ENCODE data around the gene BDKRB1.
"Not testable (repeated sequence)": the region's sequence is repeated elsewhere in the genome, so short reads cannot be mapped to it uniquely, and the experiment has no call there.

BDKRB1 gene

DNA sequence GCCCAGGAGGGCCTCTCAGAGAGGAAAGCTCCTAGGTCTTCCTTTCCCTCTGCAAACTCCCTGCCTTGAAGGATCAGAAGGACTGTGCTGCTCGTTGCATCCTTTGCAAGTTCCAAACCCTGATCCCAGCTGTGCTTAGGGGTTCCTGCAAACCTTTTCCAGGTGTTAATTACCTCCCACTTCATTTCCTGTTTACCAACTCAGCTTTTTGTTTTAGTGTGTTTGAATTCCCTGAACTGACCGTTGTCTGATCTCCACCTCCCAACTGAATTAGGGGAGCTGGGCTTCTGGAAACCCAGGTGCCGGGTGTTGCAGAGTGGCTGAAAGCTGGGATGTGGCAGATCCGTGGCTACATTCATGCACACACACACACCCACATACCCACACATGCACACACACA lies 20.6 kb upstream of the BDKRB1 start:
- no peak for DNase-seq

DNA sequence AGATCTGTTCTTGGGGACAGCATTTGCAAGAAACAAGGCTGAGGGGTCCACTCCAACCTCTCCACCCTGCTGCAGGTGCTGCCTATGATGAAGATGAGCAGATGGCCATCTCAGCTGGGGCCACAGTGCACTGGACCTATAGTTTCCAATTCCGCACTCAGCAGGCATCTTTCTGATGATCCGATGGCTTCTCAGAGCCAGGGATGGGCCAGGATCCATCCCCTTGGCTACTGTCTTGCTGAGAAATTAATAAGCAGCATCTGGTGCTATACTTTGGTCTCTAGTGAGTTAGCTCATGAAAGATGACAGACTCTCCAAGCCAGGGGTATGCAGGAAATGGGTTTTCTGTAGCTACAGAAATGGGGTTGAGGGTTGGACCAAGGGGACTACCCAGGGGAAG lies 18.4 kb upstream of the BDKRB1 start:
- DNase-seq, result no peak

DNA sequence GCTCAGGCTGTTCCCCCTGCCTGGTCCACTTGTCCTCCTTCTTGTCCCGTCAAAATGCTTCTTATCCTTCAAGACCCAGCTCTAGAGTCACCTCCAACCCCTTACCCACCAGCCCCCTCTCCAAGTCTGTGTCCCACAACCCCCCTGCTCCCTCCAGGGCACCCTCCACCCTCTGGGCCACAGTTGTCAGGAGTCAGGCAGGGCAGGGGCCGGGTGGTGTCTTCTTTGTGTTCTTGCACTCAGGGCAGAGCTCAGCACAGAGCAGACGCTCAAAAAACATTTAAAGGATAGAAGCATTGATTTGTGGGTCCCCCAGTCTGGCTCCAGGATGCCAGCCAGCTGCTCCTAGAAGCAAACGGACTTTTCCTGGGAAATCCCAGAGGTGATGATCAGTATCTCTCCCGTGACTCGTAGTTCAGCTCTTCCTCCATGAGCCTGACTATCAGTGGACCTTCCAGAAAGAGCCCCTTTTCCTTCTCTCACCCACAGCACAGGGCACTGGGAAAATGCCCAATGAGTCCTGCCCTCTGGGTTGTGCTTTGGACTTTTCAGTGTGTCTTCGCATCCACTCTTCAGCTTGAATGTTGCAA lies 17.2 kb upstream of the BDKRB1 start:
- DNase-seq, result no peak

DNA sequence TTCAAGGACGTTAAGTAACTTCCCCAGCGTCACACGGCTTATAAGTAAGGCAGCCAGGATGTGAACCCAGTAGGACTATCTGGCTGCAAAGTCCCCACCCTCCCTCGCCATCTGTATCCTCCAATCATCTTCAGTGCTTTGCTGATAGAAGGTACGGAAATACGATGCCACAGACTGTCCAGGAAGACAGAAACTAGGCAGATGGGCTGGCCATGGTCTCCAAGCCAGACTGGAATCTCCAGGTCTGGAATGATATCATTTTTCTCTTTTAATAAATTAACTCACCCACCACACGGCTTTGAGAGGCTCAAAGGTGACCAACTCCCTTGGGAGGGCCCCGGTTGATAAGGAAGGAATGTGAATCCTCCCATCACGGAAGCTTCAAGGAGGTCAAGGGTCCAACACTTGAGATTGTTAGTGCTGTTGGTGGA lies 16.3 kb upstream of the BDKRB1 start:
- no peak for DNase-seq

DNA sequence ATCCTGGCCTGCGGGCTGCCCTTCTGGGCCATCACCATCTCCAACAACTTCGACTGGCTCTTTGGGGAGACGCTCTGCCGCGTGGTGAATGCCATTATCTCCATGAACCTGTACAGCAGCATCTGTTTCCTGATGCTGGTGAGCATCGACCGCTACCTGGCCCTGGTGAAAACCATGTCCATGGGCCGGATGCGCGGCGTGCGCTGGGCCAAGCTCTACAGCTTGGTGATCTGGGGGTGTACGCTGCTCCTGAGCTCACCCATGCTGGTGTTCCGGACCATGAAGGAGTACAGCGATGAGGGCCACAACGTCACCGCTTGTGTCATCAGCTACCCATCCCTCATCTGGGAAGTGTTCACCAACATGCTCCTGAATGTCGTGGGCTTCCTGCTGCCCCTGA lies 15.4 kb upstream of the BDKRB1 start:
- DNase-seq, result no peak

DNA sequence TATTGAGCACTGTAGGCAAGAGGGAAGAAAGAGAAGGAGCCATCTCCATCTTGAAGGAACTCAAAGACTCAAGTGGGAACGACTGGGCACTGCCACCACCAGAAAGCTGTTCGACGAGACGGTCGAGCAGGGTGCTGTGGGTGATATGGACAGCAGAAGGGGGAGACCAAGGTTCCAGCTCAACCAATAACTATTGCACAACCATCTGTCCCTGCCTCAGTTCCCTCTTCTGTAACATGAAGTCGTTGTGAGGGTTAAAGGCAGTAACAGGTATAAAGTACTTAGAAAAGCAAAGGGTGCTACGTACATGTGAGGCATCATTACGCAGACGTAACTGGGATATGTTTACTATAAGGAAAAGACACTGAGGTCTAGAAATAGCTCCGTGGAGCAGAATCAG lies 13.9 kb upstream of the BDKRB1 start:
- no peak for DNase-seq

DNA sequence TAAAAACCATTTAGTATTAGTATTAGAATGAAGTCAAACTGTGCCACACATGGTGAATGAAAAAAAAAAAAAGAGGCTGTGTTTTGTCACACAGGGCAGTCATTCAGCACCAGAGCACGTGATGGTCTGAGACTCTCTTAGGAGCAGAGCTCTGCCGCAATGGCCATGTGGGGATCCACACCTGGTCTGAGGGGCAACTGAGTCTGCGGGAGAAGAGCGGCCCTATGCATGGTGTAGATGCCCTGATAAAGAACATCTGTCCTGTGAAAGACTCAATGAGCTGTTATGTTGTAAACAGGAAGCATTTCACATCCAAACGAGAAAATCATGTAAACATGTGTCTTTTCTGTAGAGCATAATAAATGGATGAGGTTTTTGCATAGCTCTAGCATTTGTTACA lies 12.2 kb upstream of the BDKRB1 start:
- no peak for DNase-seq

DNA sequence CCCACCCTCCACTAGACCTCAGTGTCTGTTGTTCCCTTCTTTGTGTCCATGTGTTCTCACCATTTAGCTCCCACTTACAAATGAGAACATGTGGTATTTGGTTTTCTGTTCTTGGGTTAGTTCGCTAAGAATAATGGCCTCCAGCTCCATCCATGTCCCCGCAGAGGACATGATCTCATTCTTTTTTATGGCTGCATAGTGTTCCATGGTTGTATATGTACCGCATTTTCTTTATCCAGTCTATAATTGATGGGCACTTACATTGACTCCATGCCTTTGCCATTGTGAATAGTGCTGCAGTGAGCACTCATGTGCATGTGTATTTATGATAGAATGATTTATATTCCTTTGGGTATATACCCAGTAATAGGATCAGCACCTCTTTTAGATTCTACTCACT lies 10.9 kb upstream of the BDKRB1 start:
- DNase-seq, result not testable (repeated sequence)

DNA sequence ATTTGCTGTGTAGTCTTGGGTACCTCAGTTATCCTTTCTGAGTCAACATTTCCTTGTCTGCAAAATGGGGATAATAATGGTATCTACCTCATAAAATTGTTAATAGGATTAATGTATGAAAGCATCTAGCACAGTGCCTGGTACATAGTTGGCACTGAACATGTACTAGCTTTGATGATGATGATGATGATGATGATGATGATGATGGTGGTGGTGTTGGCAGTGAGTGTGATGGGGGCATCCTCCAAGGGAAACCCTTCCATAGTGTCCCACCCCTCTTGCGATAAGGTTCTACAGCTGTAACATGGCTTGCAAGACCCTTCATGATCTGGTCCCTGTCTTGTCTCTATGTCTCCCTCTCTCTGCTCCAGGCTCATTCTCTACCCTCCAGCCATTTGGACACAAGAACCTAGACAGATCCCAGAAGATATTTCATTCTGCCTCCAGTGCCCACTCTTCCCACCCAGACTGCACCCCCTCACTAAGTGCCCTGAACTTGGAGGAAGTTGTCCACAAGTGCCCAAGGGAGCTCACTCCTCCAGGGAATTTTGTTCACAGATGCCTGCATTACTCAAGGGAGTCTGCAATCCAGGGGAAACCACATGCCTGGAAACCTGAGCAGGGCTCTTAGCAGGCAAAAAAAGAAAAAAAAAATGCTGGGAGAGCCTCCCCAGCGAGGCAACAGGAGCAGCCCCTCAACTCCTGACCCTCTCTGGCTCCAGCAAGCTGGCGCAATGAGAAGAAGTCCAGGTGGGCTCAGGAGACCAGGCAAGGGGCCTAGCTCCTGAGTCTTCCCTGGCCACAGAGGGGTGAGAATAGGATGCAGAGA lies 10.1 kb upstream of the BDKRB1 start:
- no peak for DNase-seq

DNA sequence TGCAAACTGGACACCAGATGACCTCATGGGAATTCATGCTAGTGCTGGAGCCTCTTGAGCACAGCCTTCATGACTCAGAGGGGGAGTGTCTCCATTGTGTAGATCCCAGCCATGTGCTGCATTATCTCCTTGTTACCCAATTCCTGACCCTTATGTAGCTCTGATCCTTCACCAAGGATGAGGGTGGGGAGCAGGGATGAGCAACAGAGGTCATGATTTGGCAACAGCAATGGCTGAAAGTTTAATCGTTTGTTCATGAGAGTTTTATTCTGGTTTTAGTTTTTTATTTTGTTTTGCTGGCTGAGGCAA lies 9.5 kb upstream of the BDKRB1 start:
- no peak for DNase-seq

DNA sequence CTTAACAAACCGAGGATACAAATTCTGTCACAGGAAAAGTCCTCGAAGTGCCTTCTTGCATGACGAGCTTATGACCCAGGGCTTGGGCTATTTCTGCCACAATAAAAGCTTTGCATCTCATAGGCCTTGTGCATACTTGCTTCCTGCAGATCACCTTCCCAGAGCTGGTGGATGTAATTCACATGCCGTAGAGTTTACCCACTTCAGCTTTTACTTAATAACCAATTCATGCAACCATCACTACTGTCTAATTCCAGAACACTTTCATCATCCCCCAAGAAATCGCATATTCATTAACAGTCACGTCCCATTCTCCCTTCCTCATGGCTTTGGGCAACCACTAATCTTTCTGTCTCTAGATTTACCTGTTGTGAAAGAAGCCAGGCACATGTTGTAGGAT lies 9.0 kb upstream of the BDKRB1 start:
- no peak for DNase-seq

DNA sequence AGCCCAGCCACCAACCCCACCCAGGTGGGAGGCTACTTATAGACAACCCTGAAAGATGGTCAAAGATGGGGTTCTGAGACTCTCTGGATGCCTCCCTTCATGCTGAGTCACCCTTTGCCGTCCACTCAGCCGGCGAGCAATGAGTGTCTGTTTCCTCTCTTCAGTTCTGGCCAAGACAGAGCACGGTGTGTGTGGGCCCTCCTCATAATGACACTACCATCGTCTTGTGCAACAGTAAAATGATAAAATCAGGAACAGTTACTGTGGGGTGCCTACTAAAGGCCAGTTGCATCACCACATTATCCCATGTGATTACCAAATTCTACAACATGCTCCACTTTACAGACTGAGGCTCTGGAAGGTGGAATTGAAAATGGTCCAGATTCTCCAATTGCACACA lies 7.0 kb upstream of the BDKRB1 start:
- DNase-seq, result peak; percentile 24

DNA sequence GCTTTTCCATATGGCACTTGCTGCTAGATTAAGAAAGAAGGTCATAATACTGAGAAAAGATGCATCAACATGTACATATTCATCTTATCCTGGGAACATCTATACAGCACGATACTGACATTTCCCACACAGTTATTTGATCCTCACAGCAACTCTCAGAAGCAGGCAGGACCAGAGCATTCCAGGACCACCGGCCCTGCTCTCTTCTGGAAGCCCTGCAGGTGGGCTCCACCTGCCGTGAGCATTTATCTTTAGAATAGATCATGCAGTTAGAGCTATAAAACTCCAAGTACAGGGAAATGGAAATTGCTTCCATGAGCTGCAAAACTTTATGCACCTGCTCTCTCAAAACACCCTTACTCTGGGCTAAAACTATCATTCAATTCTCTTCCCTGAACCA lies 5.5 kb upstream of the BDKRB1 start:
- no peak for DNase-seq

DNA sequence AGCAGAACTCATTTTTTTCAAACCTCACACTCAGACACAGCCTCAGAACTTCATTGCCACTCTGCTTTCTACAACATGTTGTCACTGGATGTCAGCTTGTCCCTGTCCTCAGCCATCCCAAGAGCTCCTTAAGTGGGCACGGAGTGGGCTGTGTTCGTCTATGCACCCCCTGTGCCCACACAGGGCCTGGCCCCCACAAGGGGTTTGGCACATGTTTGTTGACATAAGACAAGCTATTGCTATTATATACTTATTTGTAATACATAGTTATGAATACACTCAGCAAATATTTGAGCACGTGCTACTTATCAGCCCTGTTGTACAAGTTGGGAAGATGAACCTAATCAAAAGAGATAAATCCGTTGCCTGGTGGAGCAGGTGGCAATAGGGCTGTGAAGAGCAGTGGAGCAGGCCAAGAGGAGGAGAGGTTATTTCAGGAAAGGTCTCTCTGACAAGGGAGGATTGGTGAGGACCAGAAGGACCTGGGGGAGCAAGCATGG lies 4.3 kb upstream of the BDKRB1 start:
- no peak for DNase-seq

DNA sequence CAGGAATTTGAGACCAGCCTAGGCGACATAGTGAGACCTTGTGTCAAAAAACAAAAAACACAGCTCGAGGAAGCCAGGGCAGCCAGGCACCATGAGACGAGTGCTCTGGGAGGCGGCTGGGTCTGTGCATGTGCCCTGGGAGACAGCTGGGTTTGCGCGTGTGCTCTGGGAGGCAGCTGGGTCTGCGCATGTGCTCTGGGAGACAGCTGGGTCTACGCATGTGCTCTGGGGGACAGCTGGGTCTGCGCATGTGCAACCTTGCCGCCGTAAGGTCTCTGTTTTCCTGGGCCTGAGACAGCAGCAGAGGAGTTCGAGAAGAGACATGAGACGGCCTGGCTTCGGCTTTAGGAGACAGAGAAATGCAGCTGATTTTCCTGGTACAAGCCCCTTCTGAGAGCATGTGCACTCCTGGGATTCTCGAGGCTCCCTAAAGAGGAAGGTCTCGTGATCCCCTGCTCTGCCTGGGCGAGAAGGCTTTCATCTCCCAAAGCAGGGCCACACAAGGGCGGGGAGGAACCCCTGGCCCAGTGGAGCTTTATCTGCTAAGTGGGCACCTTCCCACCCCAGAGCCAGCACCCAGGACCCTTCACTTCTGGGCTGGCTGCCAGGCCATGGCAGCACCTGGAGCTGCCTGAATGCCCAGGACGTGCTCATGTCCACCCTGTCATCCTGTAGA lies 3.5 kb upstream of the BDKRB1 start:
- DNase-seq, result no peak

DNA sequence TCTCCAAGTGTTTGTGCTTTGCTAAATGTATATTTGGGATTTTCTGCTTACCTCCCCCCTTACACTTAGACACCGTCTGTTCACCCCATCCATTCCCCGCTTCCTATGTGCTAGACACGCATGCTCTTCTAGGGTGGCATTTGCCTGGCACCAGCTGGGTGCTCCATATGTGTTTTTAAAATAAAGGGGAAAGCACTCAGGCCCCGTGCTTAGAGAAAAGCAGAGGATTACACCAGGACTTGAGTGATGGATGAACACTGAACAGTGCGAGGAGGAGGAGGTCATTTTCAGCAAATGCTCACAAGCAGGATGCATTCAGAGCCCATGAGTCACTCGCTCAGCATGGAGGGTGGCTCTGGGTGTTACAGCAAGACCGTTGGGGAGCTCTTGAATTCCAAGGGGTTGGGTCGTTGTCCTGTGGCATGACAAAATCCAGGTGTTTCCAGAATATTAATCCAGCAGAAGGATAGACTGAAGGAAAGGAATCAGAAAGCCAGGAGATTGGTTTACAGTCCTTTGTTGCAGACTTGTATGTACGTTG lies 2.9 kb upstream of the BDKRB1 start:
- DNase-seq, result no peak

DNA sequence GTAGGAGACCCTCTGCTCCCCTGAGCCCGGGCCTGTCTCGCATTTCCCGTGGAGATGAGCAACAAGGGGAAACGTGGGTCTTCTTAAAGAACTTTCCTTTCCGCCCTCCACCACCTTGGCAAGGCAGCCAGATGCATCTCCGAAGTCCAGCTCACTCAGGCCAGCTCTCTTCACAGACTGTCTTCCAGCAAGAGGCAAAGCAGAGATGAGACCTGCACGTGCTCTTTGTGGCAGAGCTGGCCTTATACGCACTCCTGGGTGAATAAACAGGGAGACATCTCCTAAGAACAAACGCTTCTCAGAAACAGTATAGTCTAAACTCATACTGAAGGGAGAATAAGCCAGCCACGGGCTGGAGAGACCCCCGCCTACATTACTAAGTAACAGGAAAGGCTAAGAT lies 1.3 kb upstream of the BDKRB1 start:
- DNase-seq, result no peak

DNA sequence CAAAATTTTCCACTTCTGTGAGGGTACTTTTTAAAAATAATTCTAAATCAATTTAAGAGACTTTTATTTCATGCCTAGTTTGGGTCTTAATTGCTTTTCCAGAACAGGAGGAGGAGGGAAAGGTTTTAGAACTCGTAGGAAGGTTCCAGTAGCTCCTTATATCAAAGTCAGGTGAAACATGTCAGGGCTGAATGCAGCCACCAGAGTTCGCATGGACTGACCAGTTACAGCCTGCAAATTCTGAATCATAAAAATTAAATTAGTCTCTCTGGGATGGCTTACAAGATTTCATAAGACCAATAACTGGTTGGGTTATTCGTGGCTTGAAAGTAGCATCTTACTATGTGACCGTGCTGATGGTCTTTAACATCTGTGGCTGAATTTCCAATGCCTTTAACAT lies 397 bp downstream of the BDKRB1 start:
- no peak for DNase-seq

DNA sequence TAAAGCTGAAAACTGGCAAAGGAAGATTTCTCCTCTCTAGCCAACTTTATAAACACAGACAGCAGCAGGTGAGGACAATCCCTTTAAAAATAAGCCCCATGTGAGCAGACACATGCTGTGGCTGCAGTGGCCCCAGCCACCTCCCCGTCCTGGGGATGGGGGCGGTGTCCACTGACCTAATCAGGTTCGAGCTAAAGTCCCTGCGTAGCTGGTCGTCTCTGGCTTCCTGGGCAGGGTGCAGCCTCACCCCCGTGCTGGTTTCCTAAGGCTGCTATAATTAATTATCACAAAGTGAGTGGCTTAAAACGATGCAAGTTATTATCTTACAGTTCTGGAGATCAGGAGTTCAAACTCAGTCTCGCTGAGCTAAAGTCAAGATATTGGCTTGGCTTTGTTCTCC lies 1.0 kb downstream of the BDKRB1 start:
- DNase-seq, result no peak

DNA sequence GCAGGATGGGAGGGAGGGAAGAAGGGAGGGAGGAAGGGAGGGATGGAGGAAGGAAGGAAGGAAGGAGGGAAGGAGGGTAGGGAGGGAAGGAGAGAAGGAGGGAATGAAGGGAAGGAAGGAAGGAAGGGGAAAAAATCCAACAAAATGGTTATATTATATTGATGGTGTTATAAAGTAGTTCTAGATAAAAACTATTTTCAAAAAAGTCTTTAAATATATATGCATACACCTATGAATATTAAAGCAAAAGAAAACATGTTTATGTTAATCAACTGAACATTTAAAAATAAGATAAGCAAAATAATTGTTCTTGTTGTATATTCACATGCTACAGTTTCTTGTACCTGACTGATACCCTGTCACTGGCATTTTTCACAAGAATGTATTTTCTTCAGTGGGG lies 1.9 kb downstream of the BDKRB1 start:
- DNase-seq, result no peak

DNA sequence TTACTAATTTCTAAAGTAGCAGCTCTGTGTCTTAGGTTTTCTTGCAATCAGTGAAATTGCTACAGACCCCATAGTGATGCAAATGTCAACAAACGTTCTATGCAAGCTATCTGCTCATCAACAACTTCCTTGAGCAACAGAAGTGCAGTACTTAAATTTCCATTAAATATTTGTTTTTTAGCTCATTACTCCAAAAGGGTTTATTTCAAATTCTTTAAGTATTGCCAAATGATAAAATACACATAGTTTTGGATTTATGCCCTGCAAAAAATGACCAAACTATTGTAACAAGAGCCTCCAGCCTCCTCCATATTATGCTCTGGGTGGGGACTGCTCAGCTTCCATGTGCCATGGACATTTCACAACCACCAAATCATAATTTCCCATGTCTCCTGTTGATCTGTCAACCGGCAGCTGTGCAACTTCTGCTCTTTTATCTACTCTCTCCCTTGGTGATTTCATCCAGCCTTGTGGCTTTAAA lies 4.4 kb downstream of the BDKRB1 start:
- DNase-seq, result no peak

DNA sequence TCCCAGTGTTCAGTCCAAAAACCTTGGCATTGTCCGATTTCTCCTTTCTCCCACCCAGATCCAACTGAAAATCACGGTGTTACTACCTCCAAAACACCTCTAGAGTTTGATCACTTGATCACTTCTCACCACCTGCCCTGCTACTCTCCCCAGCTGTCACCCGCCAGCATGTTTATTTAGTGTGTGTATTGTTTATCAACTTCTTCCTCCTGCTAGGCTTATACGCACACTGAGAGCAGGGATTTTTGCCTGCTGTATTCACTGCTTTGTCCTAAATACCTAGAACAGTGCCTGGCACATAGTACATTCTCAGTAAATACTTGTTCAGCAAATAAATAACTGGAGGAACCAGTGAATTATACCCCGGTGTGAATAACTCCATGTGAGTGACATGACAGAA lies 5.0 kb downstream of the BDKRB1 start:
- no peak for DNase-seq

DNA sequence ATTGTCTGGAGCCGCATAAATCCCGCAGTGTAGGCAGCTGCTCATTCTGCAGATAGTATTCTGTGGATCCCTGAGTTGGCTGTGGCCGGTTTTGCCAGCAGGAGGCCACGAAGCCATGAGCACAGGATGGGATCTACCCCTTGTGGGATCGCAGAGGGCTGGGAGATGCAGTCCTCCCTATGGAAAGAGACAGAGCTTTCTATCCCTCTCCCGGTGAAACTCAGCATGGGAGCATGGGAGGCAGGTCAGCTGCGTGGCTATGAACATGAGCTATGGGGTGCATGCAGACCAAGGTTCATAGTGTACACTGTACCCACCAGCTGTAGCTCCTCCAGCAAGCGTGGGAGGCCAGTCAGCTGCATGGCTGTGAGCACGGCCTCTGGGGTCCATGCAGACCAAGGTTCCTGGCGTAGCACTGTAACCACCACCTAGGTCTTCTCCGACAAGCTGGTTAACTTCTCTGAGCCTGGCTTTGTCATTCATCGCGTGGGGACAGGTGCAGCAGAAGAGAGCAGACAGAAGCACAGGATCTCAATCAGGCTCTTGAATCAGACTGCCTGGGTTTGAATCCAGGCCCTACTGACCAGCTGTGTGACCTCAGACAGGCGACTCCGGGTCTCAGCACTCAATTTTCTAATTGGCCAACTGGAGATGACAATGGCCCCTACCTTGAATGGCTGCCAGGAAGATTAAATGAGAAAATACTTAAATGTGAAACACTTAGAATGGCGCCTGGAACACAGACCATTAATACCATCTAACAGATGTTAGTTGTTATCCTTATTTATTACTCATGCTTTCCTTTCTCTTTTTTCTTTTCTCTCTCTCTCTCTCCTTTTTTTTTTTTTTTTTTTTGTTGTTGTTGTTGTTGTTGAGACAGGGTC lies 6.0 kb downstream of the BDKRB1 start:
- DNase-seq, result no peak

All from GF-D8 (cell line).